Activated T-cell treated with anti-CD3 and anti-CD28 coated beads, Interleukin-2, amount 50 U/mL, for 24 hours (primary cell): ENCODE results near the gene IL17C.
A peak's percentile ranks its signal among the peaks of the same experiment; 100 is the strongest.

Experiments
- DNase-seq: peaks from one replicate; pipeline ENCODE4 v3.0.0-alpha.2; 2020
- H3K27ac Mint-ChIP-seq: 2 replicates; pipeline ENCODE4 v1.8.0; 2020; ENCODE audit warnings: mild to moderate bottlenecking, mixed read lengths
- H3K27me3 Mint-ChIP-seq: 2 replicates; pipeline ENCODE4 v1.8.0; 2020; ENCODE audit warnings: mixed read lengths
- H3K36me3 Mint-ChIP-seq: 2 replicates; pipeline ENCODE4 v1.8.0; 2020; ENCODE audit warnings: low read depth, mixed read lengths
- H3K4me1 Mint-ChIP-seq: 2 replicates; pipeline ENCODE4 v1.8.0; 2020; ENCODE audit warnings: low read depth, mixed read lengths
- H3K4me3 Mint-ChIP-seq: 2 replicates; pipeline ENCODE4 v1.8.0; 2020; ENCODE audit warnings: mild to moderate bottlenecking, moderate library complexity, mixed read lengths
- H3K9me3 Mint-ChIP-seq: 2 replicates; pipeline ENCODE4 v1.8.0; 2020; ENCODE audit warnings: mixed read lengths

The IL17C gene

GRCh38 chr16:88684569-88685155 lies 46.3 kb downstream of the IL17C start:
- peaks cover 2% of the 10 kb centered on the region for H3K36me3 Mint-ChIP-seq
- no peaks in the 10 kb centered on the region for H3K9me3 Mint-ChIP-seq
- H3K27ac Mint-ChIP-seq, result peak overlapping the region; percentile 50
- no peaks in the 10 kb centered on the region for H3K27me3 Mint-ChIP-seq
- peak overlapping the region; percentile 79 for H3K4me3 Mint-ChIP-seq
- peaks cover 49% of the 10 kb centered on the region for H3K4me1 Mint-ChIP-seq
- no peak for DNase-seq

DNA sequence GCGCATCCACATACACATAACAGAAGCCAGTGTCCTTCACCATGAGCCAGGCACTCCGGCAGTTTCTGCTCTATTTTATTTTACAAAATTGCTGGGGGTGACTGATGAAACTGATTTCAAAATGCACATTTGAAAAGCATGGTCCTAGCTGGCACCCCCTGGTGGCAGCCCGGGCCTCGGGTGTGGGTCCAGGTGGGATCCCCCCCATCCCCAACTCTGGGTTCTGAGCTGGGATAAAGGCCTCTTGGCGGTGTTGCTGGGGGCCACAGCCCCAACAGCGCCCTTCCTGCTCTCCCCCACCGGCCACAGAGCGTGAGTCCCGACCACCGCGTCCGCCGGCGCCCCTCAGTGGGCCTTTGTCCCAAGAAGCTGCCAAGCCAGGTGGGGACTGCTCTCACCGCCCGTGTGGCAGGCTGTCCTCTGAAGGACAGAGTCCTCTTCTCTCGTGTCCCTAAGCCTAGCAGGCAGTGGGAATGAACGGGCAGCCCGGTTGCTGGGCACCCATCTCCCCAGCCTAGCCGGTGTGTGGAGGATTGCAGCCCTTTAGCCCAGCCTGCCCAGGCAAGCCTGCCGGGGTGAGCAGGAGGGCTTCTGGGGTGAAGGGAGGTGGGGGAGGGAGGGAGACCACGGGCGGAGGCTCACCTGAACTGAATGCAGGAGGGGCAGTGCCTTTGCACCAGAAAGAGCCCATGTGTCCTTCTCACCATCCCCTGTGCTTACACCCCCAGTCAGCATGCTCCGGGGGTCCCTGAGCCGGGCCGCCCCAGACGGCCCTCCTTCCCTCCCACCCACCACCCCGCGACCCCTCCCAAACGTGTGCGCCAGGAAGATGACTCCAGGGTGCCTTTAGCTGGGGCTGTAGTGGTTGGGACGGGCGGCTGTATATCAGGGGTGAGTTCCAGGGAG lies 47.0 kb downstream of the IL17C start:
- peak; percentile 75 for DNase-seq
- H3K4me3 Mint-ChIP-seq, result peak overlapping the region; percentile 79
- peak overlapping the region; percentile 22 for H3K27ac Mint-ChIP-seq
- H3K4me1 Mint-ChIP-seq, result peaks cover 49% of the 10 kb centered on the region
- H3K9me3 Mint-ChIP-seq, result no peaks in the 10 kb centered on the region
- H3K27me3 Mint-ChIP-seq, result no peaks in the 10 kb centered on the region
- H3K36me3 Mint-ChIP-seq, result no peaks in the 10 kb centered on the region

DNA sequence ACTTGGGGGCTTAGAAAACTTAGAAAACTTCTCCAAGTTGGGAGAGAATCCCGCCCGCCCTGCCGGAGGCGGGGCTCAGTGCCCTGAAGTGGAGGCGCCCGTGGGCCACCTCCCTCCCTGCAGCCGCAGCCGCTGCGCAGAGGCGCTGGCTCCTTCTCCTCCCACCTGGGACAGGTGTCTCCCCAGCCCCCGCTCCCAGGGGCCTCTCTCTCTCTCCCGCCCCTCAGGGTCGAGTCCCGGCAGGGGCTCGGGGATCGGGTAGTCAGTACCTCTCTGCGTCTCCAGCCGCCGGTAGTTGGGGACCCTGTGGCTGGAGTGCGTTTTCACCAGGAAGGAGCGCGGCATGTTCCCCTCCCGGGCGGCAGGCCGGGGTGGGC lies 47.7 kb downstream of the IL17C start:
- peaks cover 51% of the 10 kb centered on the region for H3K4me1 Mint-ChIP-seq
- H3K4me3 Mint-ChIP-seq, result peak overlapping the region; percentile 79
- DNase-seq, result no peak
- H3K9me3 Mint-ChIP-seq, result no peaks in the 10 kb centered on the region
- no peaks in the 10 kb centered on the region for H3K27me3 Mint-ChIP-seq
- H3K36me3 Mint-ChIP-seq, result no peaks in the 10 kb centered on the region
- H3K27ac Mint-ChIP-seq, result peak overlapping the region; percentile 44

DNA sequence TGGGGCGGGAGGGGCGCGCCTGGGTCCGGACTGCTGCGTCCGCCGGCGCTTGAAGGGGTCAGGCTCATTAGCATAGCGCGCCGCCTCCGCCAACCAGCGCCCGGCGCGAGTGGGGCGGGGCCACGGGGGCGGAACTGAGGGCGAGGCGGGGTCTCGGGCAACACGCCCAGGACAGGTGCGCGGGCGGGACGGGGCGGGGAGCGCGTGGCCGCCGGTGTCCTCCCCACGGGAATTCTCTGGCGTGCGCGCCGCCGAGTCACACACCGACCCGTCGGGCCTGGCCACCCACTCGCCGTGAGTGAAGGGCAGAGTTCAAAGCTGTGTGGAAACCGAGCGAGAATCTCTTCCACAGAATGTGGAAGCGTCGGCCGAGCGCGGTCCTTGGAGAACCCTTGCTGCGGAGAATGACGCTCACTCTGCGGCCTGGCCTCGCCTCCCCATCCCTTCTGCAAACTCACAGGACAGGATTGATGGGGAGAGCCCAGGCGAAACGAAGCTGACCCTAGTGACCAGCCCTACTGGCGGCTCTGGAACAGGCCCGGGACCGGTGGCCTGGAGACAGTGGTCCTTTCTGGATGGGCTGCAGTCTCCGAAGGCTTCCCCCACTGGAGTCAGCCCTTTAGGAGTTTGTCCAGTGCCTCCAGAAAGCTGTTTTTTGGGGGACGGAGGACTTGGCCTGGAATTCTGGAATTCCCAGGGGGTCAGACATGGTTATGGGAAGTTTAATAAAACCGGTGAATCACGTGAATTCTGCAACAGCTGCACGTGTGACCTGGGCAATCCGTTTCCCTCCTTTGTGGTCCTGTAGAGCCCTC lies 48.3 kb downstream of the IL17C start, which contains the start of gene SNAI3:
SNAI3 (minus strand) TSS at position 69 of the 815 bp plus-strand sequence. CDS start 101 bp downstream, outside the sequence.
- H3K4me3 Mint-ChIP-seq, result peak within 1 kb of the TSS; percentile 79
- H3K27me3 Mint-ChIP-seq, result no peaks in the 10 kb centered on the region
- H3K27ac Mint-ChIP-seq, result peak within 1 kb of the TSS; percentile 44
- no peaks in the 10 kb centered on the region for H3K36me3 Mint-ChIP-seq
- no peaks in the 10 kb centered on the region for H3K9me3 Mint-ChIP-seq
- peaks cover 51% of the 10 kb centered on the region for H3K4me1 Mint-ChIP-seq
- peak; percentile 93 for DNase-seq

GRCh38 chr16:88687254-88687576 lies 48.8 kb downstream of the IL17C start:
- DNase-seq, result no peak
- H3K4me1 Mint-ChIP-seq, result peaks cover 51% of the 10 kb centered on the region
- no peaks in the 10 kb centered on the region for H3K36me3 Mint-ChIP-seq
- H3K27me3 Mint-ChIP-seq, result no peaks in the 10 kb centered on the region
- no peak overlapping the region for H3K4me3 Mint-ChIP-seq
- no peak overlapping the region for H3K27ac Mint-ChIP-seq
- H3K9me3 Mint-ChIP-seq, result no peaks in the 10 kb centered on the region

- H3K9me3 Mint-ChIP-seq, result no peaks in the 10 kb centered on the region
- H3K27ac Mint-ChIP-seq, result no peak overlapping the region
- peaks cover 52% of the 10 kb centered on the region for H3K4me1 Mint-ChIP-seq
- H3K36me3 Mint-ChIP-seq, result no peaks in the 10 kb centered on the region
- H3K27me3 Mint-ChIP-seq, result no peaks in the 10 kb centered on the region
- H3K4me3 Mint-ChIP-seq, result no peak overlapping the region
- no peak for DNase-seq
Observed at GRCh38 chr16:88687676-88688012, 49.3 kb downstream of the IL17C start.

DNA sequence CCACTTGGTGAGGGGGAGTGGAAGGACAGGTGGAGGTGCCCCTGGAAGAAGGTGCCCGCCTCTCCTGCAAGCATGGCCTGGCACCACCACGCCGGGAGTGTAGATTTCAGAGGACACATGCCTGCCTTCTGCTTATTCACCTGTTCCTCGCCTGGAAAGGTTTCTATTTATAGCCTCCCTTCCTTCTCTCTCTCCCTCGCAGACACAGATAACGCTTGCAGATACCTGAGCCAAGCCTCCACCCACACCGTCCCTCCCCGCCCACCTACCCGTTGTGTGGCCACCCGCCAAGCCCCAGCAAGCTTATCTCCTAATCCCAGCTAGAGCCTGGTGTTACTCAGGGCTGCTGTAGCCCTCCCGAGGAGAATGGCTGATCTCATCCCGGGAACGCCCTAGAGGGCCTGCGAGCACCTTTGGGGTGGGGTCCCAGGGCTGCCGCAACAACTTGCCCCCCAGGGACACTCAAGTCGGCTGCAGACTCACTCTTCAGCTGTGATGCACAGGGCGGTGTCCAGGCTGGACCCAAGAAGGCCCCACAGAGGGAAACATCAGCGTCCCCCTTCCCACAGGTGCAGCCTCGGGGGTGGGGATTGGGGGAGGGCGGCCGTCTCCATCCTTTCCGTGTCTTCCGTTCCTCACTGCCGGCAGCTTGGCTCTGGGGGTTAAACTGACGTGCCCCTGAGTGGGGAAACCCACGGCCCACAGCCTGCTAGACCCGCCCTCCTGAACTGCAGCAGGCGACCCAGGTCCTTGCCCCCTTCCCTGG lies 49.8 kb downstream of the IL17C start:
- Mint-ChIP-seq H3K4me1 (peaks cover 58% of the 10 kb centered on the region), H3K27ac (peak overlapping the region; percentile 11)

More for the DNA sequence above, 49.8 kb downstream of the IL17C start:
- Mint-ChIP-seq H3K4me3 (no peak overlapping the region), H3K36me3 (no peaks in the 10 kb centered on the region), H3K9me3 (no peaks in the 10 kb centered on the region), H3K27me3 (no peaks in the 10 kb centered on the region)
- DNase-seq, result no peak
